ENCODE measurements around the gene ZNF335.
"Not testable (repeated sequence)": the region's sequence is repeated elsewhere in the genome, so short reads cannot be mapped to it uniquely, and the experiment has no call there.

The ZNF335 gene

GRCh38 chr20:46000262-46000996 lies 28.4 kb upstream of the ZNF335 start:
- DNase-seq (ENCODE audit: low spot score): no peak

GRCh38 chr20:45999557-46000261 lies 27.7 kb upstream of the ZNF335 start:
- DNase-seq (ENCODE audit: low spot score): no peak

- no peak for DNase-seq (ENCODE audit: low spot score)
These were observed 26.8 kb upstream of the ZNF335 start for GRCh38 chr20:45998761-45999160.

- DNase-seq (ENCODE audit: low spot score): no peak
These were observed 26.3 kb upstream of the ZNF335 start for GRCh38 chr20:45998337-45998736.

GRCh38 chr20:45997187-45997586 lies 25.2 kb upstream of the ZNF335 start:
- DNase-seq (ENCODE audit: low spot score): no peak

GRCh38 chr20:45995495-45996097 lies 23.6 kb upstream of the ZNF335 start:
- not testable (repeated sequence) for DNase-seq (ENCODE audit: low spot score)

- DNase-seq (ENCODE audit: low spot score): no peak
These were observed 22.9 kb upstream of the ZNF335 start for GRCh38 chr20:45994761-45995493.

- peak; percentile 73 for DNase-seq (ENCODE audit: low spot score)
These were observed 21.4 kb upstream of the ZNF335 start for GRCh38 chr20:45993197-45993951.

- DNase-seq (ENCODE audit: low spot score): no peak
These were observed 19.6 kb upstream of the ZNF335 start for GRCh38 chr20:45991616-45992015.

- not testable (repeated sequence) for DNase-seq (ENCODE audit: low spot score)
These were observed 16.8 kb upstream of the ZNF335 start for GRCh38 chr20:45988830-45989229.

GRCh38 chr20:45987108-45987780 lies 15.2 kb upstream of the ZNF335 start:
- peak; percentile 67 for DNase-seq (ENCODE audit: low spot score)

- DNase-seq (ENCODE audit: low spot score): no peak
These were observed 13.6 kb upstream of the ZNF335 start for GRCh38 chr20:45985573-45985972.

- no peak for DNase-seq (ENCODE audit: low spot score)
These were observed 11.3 kb upstream of the ZNF335 start for GRCh38 chr20:45983279-45983743.

GRCh38 chr20:45981261-45981660 lies 9.3 kb upstream of the ZNF335 start:
- DNase-seq (ENCODE audit: low spot score): no peak

- DNase-seq (ENCODE audit: low spot score): no peak
These were observed 4.1 kb upstream of the ZNF335 start for GRCh38 chr20:45976086-45976485.

GRCh38 chr20:45975686-45976085 lies 3.7 kb upstream of the ZNF335 start:
- no peak for DNase-seq (ENCODE audit: low spot score)

GRCh38 chr20:45974896-45975565 lies 3.0 kb upstream of the ZNF335 start:
- no peak for DNase-seq (ENCODE audit: low spot score)

- DNase-seq (ENCODE audit: low spot score): no peak
These were observed 639 bp upstream of the ZNF335 start for GRCh38 chr20:45972500-45973183.

- no peak for DNase-seq (ENCODE audit: low spot score)
These were observed 653 bp downstream of the ZNF335 start for GRCh38 chr20:45971425-45971674.
